ENCODE data around the gene SLC29A4. TPM values are rescaled to one million over a fixed set of nuclear protein-coding genes. Genes with fewer than 3 reads are reported as not detected.
"Not testable (repeated sequence)": the region's sequence is repeated elsewhere in the genome, so short reads cannot be mapped to it uniquely, and the experiment has no call there.

The SLC29A4 gene
- total RNA-seq, 1 donor from 2014 or later: 3.2 TPM

GRCh38 chr7:5309146-5309545 lies 26.4 kb downstream of the SLC29A4 start:
- H3K9me3 ChIP-seq: no peaks in the 10 kb centered on the region
- no peak overlapping the region for H3K4me3 ChIP-seq
- no peak for DNase-seq (ENCODE audit: low spot score in 2 of 2)
- intact Hi-C loops (cut with DNase I): no loop called here
- H3K36me3 ChIP-seq: peaks cover 61 to 78% of the 10 kb centered on the region in 2 donors
- H3K27me3 ChIP-seq: no peaks in the 10 kb centered on the region
- no peak for TF ChIP-seq CTCF (IDR thresholded peaks at IDR 0.05)
- H3K27ac ChIP-seq: no peak overlapping the region
- no peaks in the 10 kb centered on the region for H3K4me1 ChIP-seq

- Histone ChIP-seq H3K9me3 (no peaks in the 10 kb centered on the region), H3K4me1 (no peaks in the 10 kb centered on the region), H3K27me3 (no peaks in the 10 kb centered on the region), H3K4me3 (no peak overlapping the region), H3K36me3 (peaks cover 76 to 96% of the 10 kb centered on the region in 2 donors), H3K27ac (no peak overlapping the region)
- no peak for DNase-seq (ENCODE audit: low spot score in 2 of 2)
- intact Hi-C loops (cut with DNase I): no loop called here
- no peak for TF ChIP-seq CTCF (IDR thresholded peaks at IDR 0.05)
These were observed 28.2 kb downstream of the SLC29A4 start for GRCh38 chr7:5310822-5311405.

GRCh38 chr7:5312276-5313070 lies 29.7 kb downstream of the SLC29A4 start:
- H3K36me3 ChIP-seq: peaks cover 86 to 96% of the 10 kb centered on the region in 2 donors
- intact Hi-C loops (cut with DNase I): not testable (repeated sequence)

GRCh38 chr7:5313076-5313885 lies 30.5 kb downstream of the SLC29A4 start:
- H3K4me1 ChIP-seq; H3K9me3 ChIP-seq; DNase-seq (ENCODE audit: low spot score in 2 of 2); intact Hi-C loops (cut with DNase I); H3K27me3 ChIP-seq; H3K4me3 ChIP-seq; H3K27ac ChIP-seq: not testable (repeated sequence)
- H3K36me3 ChIP-seq: peaks cover 86 to 95% of the 10 kb centered on the region in 2 donors

More at GRCh38 chr7:5312276-5313070, 29.7 kb downstream of the SLC29A4 start:
- DNase-seq (ENCODE audit: low spot score in 2 of 2); H3K27me3 ChIP-seq; H3K4me1 ChIP-seq; H3K4me3 ChIP-seq; H3K9me3 ChIP-seq; H3K27ac ChIP-seq: not testable (repeated sequence)

- intact Hi-C loops (cut with DNase I): no loop called here
- TF ChIP-seq CTCF (IDR thresholded peaks at IDR 0.05): no peak
- Histone ChIP-seq H3K4me1 (no peaks in the 10 kb centered on the region), H3K27me3 (no peaks in the 10 kb centered on the region), H3K27ac (no peak overlapping the region), H3K9me3 (peaks cover 9 to 13% of the 10 kb centered on the region in 2 donors), H3K4me3 (no peak overlapping the region), H3K36me3 (peaks cover 88 to 95% of the 10 kb centered on the region in 2 donors)
- DNase-seq (ENCODE audit: low spot score in 2 of 2): no peak
These were observed 32.1 kb downstream of the SLC29A4 start for GRCh38 chr7:5314864-5315263.

- H3K4me3 ChIP-seq: no peak overlapping the region
- H3K9me3 ChIP-seq: peaks cover 9 to 13% of the 10 kb centered on the region in 2 donors
- TF ChIP-seq CTCF (IDR thresholded peaks at IDR 0.05): no peak
- no peak overlapping the region for H3K27ac ChIP-seq
- peaks cover 88 to 95% of the 10 kb centered on the region in 2 donors for H3K36me3 ChIP-seq
- no peak for DNase-seq (ENCODE audit: low spot score in 2 of 2)
- intact Hi-C loops (cut with DNase I): no loop called here
- H3K27me3 ChIP-seq: no peaks in the 10 kb centered on the region
- H3K4me1 ChIP-seq: no peaks in the 10 kb centered on the region
These were observed 33.0 kb downstream of the SLC29A4 start for GRCh38 chr7:5315761-5316160.

- H3K4me1 ChIP-seq; DNase-seq (ENCODE audit: low spot score in 2 of 2); H3K27ac ChIP-seq; H3K27me3 ChIP-seq; H3K4me3 ChIP-seq; intact Hi-C loops (cut with DNase I): not testable (repeated sequence)
- Histone ChIP-seq H3K36me3 (peaks cover 84 to 95% of the 10 kb centered on the region in 2 donors), H3K9me3 (peaks cover 9 to 13% of the 10 kb centered on the region in 2 donors)
These were observed 35.9 kb downstream of the SLC29A4 start for GRCh38 chr7:5318613-5319012.

Measured in ascending aorta (tissue), 2 donors.